ENCODE results near the gene RPS27.

GRCh38 chr1:154019269-154019668, 28.7 kb downstream of the RPS27 start:
- TF ChIP-seq CTCF (IDR thresholded peaks at IDR 0.05; ENCODE audit: insufficient read depth, low read length) (no peak), POLR2AphosphoS5 (IDR thresholded peaks at IDR 0.05; ENCODE audit: low read depth) (no peak), REST (IDR thresholded peaks at IDR 0.05; ENCODE audit: insufficient replicate concordance, low read depth) (no peak)

Data from HL-60 (cell line).